Esophagus muscularis mucosa (tissue), 3 donors: ENCODE data around the gene DHCR24.

Experiments used
- POLR2AphosphoS5 ChIP-seq, 2 donors: sonication (generic); formaldehyde crosslinking; IDR thresholded peaks; one replicate each; pipeline ENCODE4 v1.6.1; 2017; ENCODE audit warnings: antibody characterized with exemption in 2 of 2
- TF ChIP-seq, protein P1 (sequence below), 3 experiments: fragments of 200-600 bp in 2 of 3; fragments of 450-650 bp in 1 of 3; sonication (generic) in 2 of 3; IDR thresholded peaks; one replicate each; pipeline ENCODE4 v1.5.1; 2017 to 2019; ENCODE audit warnings: antibody characterized with exemption in 3 of 3, mild to moderate bottlenecking in 2 of 3, moderate library complexity in 1 of 3

DNA sequence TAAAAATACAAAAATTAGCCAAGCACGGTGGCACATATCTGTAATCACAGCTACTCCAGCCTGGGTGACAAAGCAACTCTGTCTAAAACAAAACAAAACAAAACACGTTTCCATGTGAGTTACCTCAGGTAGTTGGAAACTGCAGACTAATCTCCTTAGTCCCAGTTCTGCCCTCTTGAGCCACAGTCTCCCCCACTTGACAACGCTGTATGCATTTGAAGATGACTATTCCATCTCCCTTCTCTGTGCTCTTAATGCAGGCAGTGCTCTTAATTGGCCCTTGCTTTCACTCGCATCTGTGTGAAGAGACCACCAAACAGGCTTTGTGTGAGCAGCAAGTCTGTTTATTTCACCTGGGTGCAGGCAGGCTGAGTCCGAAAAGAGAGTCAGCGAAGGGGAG, 19.6 kb upstream of the DHCR24 start:
- TF ChIP-seq, protein P1, sequence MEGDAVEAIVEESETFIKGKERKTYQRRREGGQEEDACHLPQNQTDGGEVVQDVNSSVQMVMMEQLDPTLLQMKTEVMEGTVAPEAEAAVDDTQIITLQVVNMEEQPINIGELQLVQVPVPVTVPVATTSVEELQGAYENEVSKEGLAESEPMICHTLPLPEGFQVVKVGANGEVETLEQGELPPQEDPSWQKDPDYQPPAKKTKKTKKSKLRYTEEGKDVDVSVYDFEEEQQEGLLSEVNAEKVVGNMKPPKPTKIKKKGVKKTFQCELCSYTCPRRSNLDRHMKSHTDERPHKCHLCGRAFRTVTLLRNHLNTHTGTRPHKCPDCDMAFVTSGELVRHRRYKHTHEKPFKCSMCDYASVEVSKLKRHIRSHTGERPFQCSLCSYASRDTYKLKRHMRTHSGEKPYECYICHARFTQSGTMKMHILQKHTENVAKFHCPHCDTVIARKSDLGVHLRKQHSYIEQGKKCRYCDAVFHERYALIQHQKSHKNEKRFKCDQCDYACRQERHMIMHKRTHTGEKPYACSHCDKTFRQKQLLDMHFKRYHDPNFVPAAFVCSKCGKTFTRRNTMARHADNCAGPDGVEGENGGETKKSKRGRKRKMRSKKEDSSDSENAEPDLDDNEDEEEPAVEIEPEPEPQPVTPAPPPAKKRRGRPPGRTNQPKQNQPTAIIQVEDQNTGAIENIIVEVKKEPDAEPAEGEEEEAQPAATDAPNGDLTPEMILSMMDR (IDR thresholded peaks at IDR 0.05): no peak
- TF ChIP-seq POLR2AphosphoS5 (IDR thresholded peaks at IDR 0.05): no peak
